Loucy (cell line): Measurements from ENCODE around the gene SETD3.

ENCODE experiments used
- H2AFZ ChIP-seq: fragments of 200-600 bp; sonication (generic); 2 replicates; pipeline ENCODE4 v1.6.0; 2016; ENCODE audit warnings: antibody characterized with exemption, mild to moderate bottlenecking, low read length, moderate library complexity
- H3F3A ChIP-seq: fragments of 200-600 bp; 2 replicates; pipeline ENCODE4 v1.6.0; 2016; ENCODE audit warnings: antibody characterized with exemption, low read depth, mild to moderate bottlenecking
- H3K27me3 ChIP-seq: fragments of 200-600 bp; sonication (generic); 2 replicates; pipeline ENCODE4 v1.6.1; 2014; ENCODE audit warnings: low read length, mild to moderate bottlenecking; ENCODE audit not compliant: insufficient read depth, poor library complexity, severe bottlenecking
- H3K36me3 ChIP-seq: fragments of 200-600 bp; sonication (generic); 2 replicates; pipeline ENCODE4 v1.6.1; 2016; ENCODE audit warnings: low read length; ENCODE audit not compliant: insufficient read depth
- H3K4me1 ChIP-seq: fragments of 200-600 bp; sonication (generic); 2 replicates; pipeline ENCODE4 v1.5.1; 2014; ENCODE audit warnings: low read length, mild to moderate bottlenecking; ENCODE audit not compliant: insufficient read depth, poor library complexity, severe bottlenecking
- H3K4me2 ChIP-seq: fragments of 200-600 bp; sonication (generic); 2 replicates; pipeline ENCODE4 v1.6.0; 2014; ENCODE audit warnings: antibody characterized with exemption, low read length, low read depth, mild to moderate bottlenecking; ENCODE audit not compliant: poor library complexity, severe bottlenecking
- H3K4me3 ChIP-seq: fragments of 200-600 bp; sonication (generic); 2 replicates; pipeline ENCODE4 v1.5.1; 2014; ENCODE audit warnings: low read length, mild to moderate bottlenecking, mixed read lengths; ENCODE audit not compliant: poor library complexity, severe bottlenecking
- H3K79me2 ChIP-seq: fragments of 200-600 bp; sonication (generic); 2 replicates; pipeline ENCODE4 v1.6.1; 2014; ENCODE audit warnings: low read length; ENCODE audit not compliant: insufficient read depth
- H3K9ac ChIP-seq: fragments of 200-600 bp; sonication (generic); 2 replicates; pipeline ENCODE4 v1.6.0; 2014; ENCODE audit warnings: mild to moderate bottlenecking, low read depth, low read length, moderate library complexity; ENCODE audit not compliant: poor library complexity, severe bottlenecking
- H3K9me2 ChIP-seq: fragments of 200-600 bp; sonication (generic); replicated peaks from 2 replicates; pipeline ENCODE4 v1.6.1; 2016; ENCODE audit warnings: low read depth, low read length, mixed read lengths
- H3K9me3 ChIP-seq: fragments of 200-600 bp; sonication (generic); 2 replicates; pipeline ENCODE4 v1.6.1; 2014; ENCODE audit warnings: mild to moderate bottlenecking, antibody characterized with exemption, low read length, low read depth; ENCODE audit not compliant: insufficient read depth
- H4K20me1 ChIP-seq: fragments of 200-600 bp; sonication (generic); 2 replicates; pipeline ENCODE4 v1.6.0; 2014; ENCODE audit warnings: antibody characterized with exemption, low read length, mild to moderate bottlenecking; ENCODE audit not compliant: insufficient read depth, poor library complexity, severe bottlenecking
- CTCF ChIP-seq: fragments of 200-600 bp; sonication (generic); conservative IDR thresholded peaks from 2 replicates; pipeline ENCODE4 v1.5.1; 2014; ENCODE audit warnings: mild to moderate bottlenecking, antibody characterized with exemption, low read length
- EZH2phosphoT487 ChIP-seq: fragments of 200-600 bp; IDR thresholded peaks from 2 replicates; pipeline ENCODE4 v1.6.1; 2018; ENCODE audit warnings: antibody characterized with exemption, mild to moderate bottlenecking, moderate library complexity, borderline replicate concordance

Gene SETD3

DNA sequence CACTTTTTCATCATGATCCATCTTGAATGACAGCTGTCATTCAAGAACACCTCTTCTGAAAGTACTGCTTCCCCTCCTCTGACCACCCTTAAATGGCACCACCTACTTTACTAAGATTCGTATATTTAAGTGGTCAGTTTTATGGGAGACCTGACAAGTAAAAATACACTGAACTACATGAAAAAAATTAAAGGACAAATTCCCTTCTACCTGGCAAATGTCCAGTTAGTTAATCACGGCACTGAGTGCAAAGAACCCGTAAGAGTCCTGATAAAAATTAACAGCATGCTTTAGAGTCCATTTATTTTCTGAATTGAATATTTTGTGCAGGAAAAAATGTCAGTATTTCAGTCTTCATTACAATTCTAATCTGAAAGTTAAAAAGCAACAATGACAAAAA is 48.7 kb downstream of the SETD3 start:
- Histone ChIP-seq H3K27me3 (no peaks in the 10 kb centered on the region), H3K36me3 (peaks cover 60% of the 10 kb centered on the region), H3K9ac (no peak overlapping the region), H3K79me2 (peaks cover 22% of the 10 kb centered on the region; the same call in 1 of the 2 replicates), H4K20me1 (peaks cover 8% of the 10 kb centered on the region), H3K9me3 (peaks cover 3% of the 10 kb centered on the region; the same call in 1 of the 2 replicates), H3K4me1 (peaks cover 25% of the 10 kb centered on the region), H3K4me2 (no peak overlapping the region), H3K9me2 (no peaks in the 10 kb centered on the region), H3K4me3 (no peak overlapping the region), H2AFZ (no peak overlapping the region), H3F3A (no peaks in the 10 kb centered on the region)
- TF ChIP-seq CTCF (no peak), EZH2phosphoT487 (no peak)

DNA sequence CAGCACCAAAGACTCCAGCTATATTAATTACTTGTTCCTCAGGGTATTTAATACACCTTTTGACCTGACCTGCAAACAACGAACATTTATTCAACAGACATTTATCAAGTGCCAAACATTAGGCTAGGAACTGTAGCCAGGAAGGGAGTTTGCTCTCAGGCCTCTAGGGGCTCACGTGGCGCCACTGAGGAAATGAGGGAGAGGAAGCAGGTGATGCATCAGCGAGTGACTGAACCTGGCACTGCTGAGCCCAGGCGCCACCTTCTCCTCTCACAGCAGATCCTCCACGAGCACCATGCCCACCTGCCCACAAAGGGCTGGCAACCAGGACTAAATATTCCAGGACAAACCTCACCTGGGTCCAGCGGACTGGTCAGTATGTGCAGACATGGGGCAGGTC is 50.2 kb downstream of the SETD3 start:
- Histone ChIP-seq H3K36me3 (peaks cover 62% of the 10 kb centered on the region), H4K20me1 (peaks cover 8% of the 10 kb centered on the region), H3K27me3 (no peaks in the 10 kb centered on the region), H3K4me3 (no peak overlapping the region), H3F3A (no peaks in the 10 kb centered on the region), H3K9me3 (peaks cover 3% of the 10 kb centered on the region; the same call in 1 of the 2 replicates), H2AFZ (no peak overlapping the region), H3K4me2 (no peak overlapping the region), H3K4me1 (peaks cover 11% of the 10 kb centered on the region), H3K9me2 (no peaks in the 10 kb centered on the region), H3K9ac (no peak overlapping the region), H3K79me2 (peaks cover 22% of the 10 kb centered on the region; the same call in 1 of the 2 replicates)
- TF ChIP-seq EZH2phosphoT487, result no peak
- TF ChIP-seq CTCF, result peak; percentile 63

- peaks cover 18% of the 10 kb centered on the region for H3K4me1 ChIP-seq
- H3K27me3 ChIP-seq, result no peaks in the 10 kb centered on the region
- no peaks in the 10 kb centered on the region for H3F3A ChIP-seq
- peaks cover 3% of the 10 kb centered on the region; the same call in 1 of the 2 replicates for H3K9me3 ChIP-seq
- no peak overlapping the region for H3K4me3 ChIP-seq
- H2AFZ ChIP-seq, result no peak overlapping the region
- H3K4me2 ChIP-seq, result no peak overlapping the region
- H3K79me2 ChIP-seq, result peaks cover 24% of the 10 kb centered on the region; the same call in 1 of the 2 replicates
- TF ChIP-seq EZH2phosphoT487 (no peak), CTCF (no peak)
- no peaks in the 10 kb centered on the region for H3K9me2 ChIP-seq
- no peak overlapping the region for H3K9ac ChIP-seq
- H3K36me3 ChIP-seq, result peaks cover 63% of the 10 kb centered on the region
- peaks cover 8% of the 10 kb centered on the region for H4K20me1 ChIP-seq
Measured at GRCh38 chr14:99427632-99428300, 52.9 kb downstream of the SETD3 start.
